ENCODE data around the gene TRAPPC10.
"Not testable (repeated sequence)": the region's sequence is repeated elsewhere in the genome, so short reads cannot be mapped to it uniquely, and the experiment has no call there.

GRCh38 chr21:44144784-44145602, 132.9 kb downstream of the TRAPPC10 start:
- TF ChIP-seq, protein P1, sequence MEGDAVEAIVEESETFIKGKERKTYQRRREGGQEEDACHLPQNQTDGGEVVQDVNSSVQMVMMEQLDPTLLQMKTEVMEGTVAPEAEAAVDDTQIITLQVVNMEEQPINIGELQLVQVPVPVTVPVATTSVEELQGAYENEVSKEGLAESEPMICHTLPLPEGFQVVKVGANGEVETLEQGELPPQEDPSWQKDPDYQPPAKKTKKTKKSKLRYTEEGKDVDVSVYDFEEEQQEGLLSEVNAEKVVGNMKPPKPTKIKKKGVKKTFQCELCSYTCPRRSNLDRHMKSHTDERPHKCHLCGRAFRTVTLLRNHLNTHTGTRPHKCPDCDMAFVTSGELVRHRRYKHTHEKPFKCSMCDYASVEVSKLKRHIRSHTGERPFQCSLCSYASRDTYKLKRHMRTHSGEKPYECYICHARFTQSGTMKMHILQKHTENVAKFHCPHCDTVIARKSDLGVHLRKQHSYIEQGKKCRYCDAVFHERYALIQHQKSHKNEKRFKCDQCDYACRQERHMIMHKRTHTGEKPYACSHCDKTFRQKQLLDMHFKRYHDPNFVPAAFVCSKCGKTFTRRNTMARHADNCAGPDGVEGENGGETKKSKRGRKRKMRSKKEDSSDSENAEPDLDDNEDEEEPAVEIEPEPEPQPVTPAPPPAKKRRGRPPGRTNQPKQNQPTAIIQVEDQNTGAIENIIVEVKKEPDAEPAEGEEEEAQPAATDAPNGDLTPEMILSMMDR (IDR thresholded peaks at IDR 0.05; ENCODE audit: low read depth, low read length, poor library complexity, severe bottlenecking), result not testable (repeated sequence)
- TF ChIP-seq EZH2phosphoT487 (IDR thresholded peaks at IDR 0.05; ENCODE audit: borderline replicate concordance, low read length), result not testable (repeated sequence)
